ENCODE measurements around the gene SSBP4.

The SSBP4 gene

GRCh38 chr19:18430417-18431144, 11.4 kb downstream of the SSBP4 start:
- Mint-ChIP-seq H3K4me1 (ENCODE audit: low read depth) (peaks cover 7% of the 10 kb centered on the region), H3K36me3 (ENCODE audit: low read depth) (no peaks in the 10 kb centered on the region), H3K4me3 (no peak overlapping the region), H3K27ac (no peak overlapping the region), H3K27me3 (ENCODE audit: low read depth) (no peaks in the 10 kb centered on the region), H3K9me3 (no peaks in the 10 kb centered on the region)

- H3K36me3 Mint-ChIP-seq (ENCODE audit: low read depth), result peaks cover 3% of the 10 kb centered on the region
- H3K27ac Mint-ChIP-seq, result no peak overlapping the region
- no peak overlapping the region for H3K4me3 Mint-ChIP-seq
- H3K27me3 Mint-ChIP-seq (ENCODE audit: low read depth), result no peaks in the 10 kb centered on the region
- peaks cover 7% of the 10 kb centered on the region for H3K4me1 Mint-ChIP-seq (ENCODE audit: low read depth)
- H3K9me3 Mint-ChIP-seq, result no peaks in the 10 kb centered on the region
Observed at GRCh38 chr19:18431351-18432197, 12.4 kb downstream of the SSBP4 start.

- H3K4me1 Mint-ChIP-seq (ENCODE audit: low read depth), result peaks cover 7% of the 10 kb centered on the region
- no peak overlapping the region for H3K4me3 Mint-ChIP-seq
- peaks cover 3% of the 10 kb centered on the region for H3K36me3 Mint-ChIP-seq (ENCODE audit: low read depth)
- no peaks in the 10 kb centered on the region for H3K9me3 Mint-ChIP-seq
- no peaks in the 10 kb centered on the region for H3K27me3 Mint-ChIP-seq (ENCODE audit: low read depth)
- peak overlapping the region; percentile 41 for H3K27ac Mint-ChIP-seq
Observed at GRCh38 chr19:18432275-18433014, 13.2 kb downstream of the SSBP4 start.

GRCh38 chr19:18433015-18433691, 14.0 kb downstream of the SSBP4 start:
- Mint-ChIP-seq H3K4me1 (ENCODE audit: low read depth) (peaks cover 7% of the 10 kb centered on the region), H3K4me3 (no peak overlapping the region), H3K27ac (no peak overlapping the region), H3K9me3 (no peaks in the 10 kb centered on the region), H3K36me3 (ENCODE audit: low read depth) (peaks cover 3% of the 10 kb centered on the region), H3K27me3 (ENCODE audit: low read depth) (no peaks in the 10 kb centered on the region)

GRCh38 chr19:18433735-18434398, 14.7 kb downstream of the SSBP4 start:
- Mint-ChIP-seq H3K27ac (no peak overlapping the region), H3K36me3 (ENCODE audit: low read depth) (peaks cover 3% of the 10 kb centered on the region), H3K4me3 (no peak overlapping the region), H3K9me3 (no peaks in the 10 kb centered on the region), H3K4me1 (ENCODE audit: low read depth) (peaks cover 7% of the 10 kb centered on the region), H3K27me3 (ENCODE audit: low read depth) (no peaks in the 10 kb centered on the region)

GRCh38 chr19:18434411-18435175, 15.4 kb downstream of the SSBP4 start:
- Mint-ChIP-seq H3K4me1 (ENCODE audit: low read depth) (peaks cover 11% of the 10 kb centered on the region), H3K4me3 (no peak overlapping the region), H3K27me3 (ENCODE audit: low read depth) (no peaks in the 10 kb centered on the region), H3K9me3 (no peaks in the 10 kb centered on the region), H3K36me3 (ENCODE audit: low read depth) (peaks cover 3% of the 10 kb centered on the region), H3K27ac (no peak overlapping the region)

GRCh38 chr19:18435178-18435841, 16.1 kb downstream of the SSBP4 start:
- Mint-ChIP-seq H3K4me3 (no peak overlapping the region), H3K27ac (no peak overlapping the region), H3K9me3 (no peaks in the 10 kb centered on the region), H3K36me3 (ENCODE audit: low read depth) (peaks cover 4% of the 10 kb centered on the region), H3K27me3 (ENCODE audit: low read depth) (no peaks in the 10 kb centered on the region), H3K4me1 (ENCODE audit: low read depth) (peaks cover 10% of the 10 kb centered on the region)

- H3K9me3 Mint-ChIP-seq, result no peaks in the 10 kb centered on the region
- H3K27ac Mint-ChIP-seq, result no peak overlapping the region
- peaks cover 8% of the 10 kb centered on the region for H3K4me1 Mint-ChIP-seq (ENCODE audit: low read depth)
- H3K36me3 Mint-ChIP-seq (ENCODE audit: low read depth), result peaks cover 9% of the 10 kb centered on the region
- H3K4me3 Mint-ChIP-seq, result peak overlapping the region; percentile 56
- no peaks in the 10 kb centered on the region for H3K27me3 Mint-ChIP-seq (ENCODE audit: low read depth)
Observed at GRCh38 chr19:18435842-18436670, 16.9 kb downstream of the SSBP4 start.

- H3K9me3 Mint-ChIP-seq, result no peaks in the 10 kb centered on the region
- H3K4me1 Mint-ChIP-seq (ENCODE audit: low read depth), result peaks cover 13% of the 10 kb centered on the region
- H3K36me3 Mint-ChIP-seq (ENCODE audit: low read depth), result peaks cover 9% of the 10 kb centered on the region
- no peak overlapping the region for H3K27ac Mint-ChIP-seq
- peak overlapping the region; percentile 59 for H3K4me3 Mint-ChIP-seq
- H3K27me3 Mint-ChIP-seq (ENCODE audit: low read depth), result no peaks in the 10 kb centered on the region
Observed at GRCh38 chr19:18436671-18437490, 17.7 kb downstream of the SSBP4 start.

GRCh38 chr19:18437491-18438330, 18.5 kb downstream of the SSBP4 start, which contains the start of gene ISYNA1:
Gene ISYNA1 (minus strand): TSS chr19:18438133. CDS start chr19:18437979, 154 bp downstream.
- Mint-ChIP-seq H3K4me1 (ENCODE audit: low read depth) (peaks cover 19% of the 10 kb centered on the region), H3K27me3 (ENCODE audit: low read depth) (no peaks in the 10 kb centered on the region), H3K27ac (no peak within 1 kb of the TSS), H3K36me3 (ENCODE audit: low read depth) (peaks cover 17% of the 10 kb centered on the region), H3K4me3 (peak within 1 kb of the TSS; percentile 59), H3K9me3 (peaks cover 5% of the 10 kb centered on the region)
